Activated CD4-positive, CD25-positive, alpha-beta regulatory T cell treated with anti-CD3 and anti-CD28 coated beads, Interleukin-2, amount 50 U/mL, for 16 hours (primary cell): Measurements from ENCODE around the gene SNF8.
"Not testable (repeated sequence)": the region's sequence is repeated elsewhere in the genome, so short reads cannot be mapped to it uniquely, and the experiment has no call there.

Experiments used
- DNase-seq: peaks from one replicate; pipeline ENCODE4 v3.0.0-alpha.2; 2020; ENCODE audit warnings: low read depth, low spot score

Gene SNF8, protein sequence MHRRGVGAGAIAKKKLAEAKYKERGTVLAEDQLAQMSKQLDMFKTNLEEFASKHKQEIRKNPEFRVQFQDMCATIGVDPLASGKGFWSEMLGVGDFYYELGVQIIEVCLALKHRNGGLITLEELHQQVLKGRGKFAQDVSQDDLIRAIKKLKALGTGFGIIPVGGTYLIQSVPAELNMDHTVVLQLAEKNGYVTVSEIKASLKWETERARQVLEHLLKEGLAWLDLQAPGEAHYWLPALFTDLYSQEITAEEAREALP

GRCh38 chr17:48944515-48945260 is at the start of gene SNF8:
Gene SNF8 (minus strand): TSS chr17:48944842. CDS start chr17:48944734, 108 bp downstream.
- DNase-seq = peak; percentile 91

DNA sequence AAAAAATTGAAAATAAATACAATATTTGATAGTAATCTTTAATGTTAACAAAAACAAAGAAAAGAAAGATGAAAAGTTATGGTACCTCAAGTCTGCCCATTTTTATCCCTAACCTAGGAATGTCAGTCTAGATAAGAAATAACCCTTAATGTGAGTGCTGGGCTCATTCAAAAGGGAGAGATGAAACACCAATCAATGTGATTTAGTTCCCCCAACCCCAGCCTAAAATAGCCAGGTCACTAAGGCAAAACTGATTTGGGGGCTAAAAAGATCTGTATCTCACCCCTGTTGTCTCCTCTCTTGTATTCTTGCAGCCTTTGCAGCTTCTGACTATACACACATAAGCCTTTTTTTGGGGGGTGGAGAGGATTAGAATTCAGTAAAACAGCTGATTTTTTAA is 49.3 kb upstream of the SNF8 start:
- DNase-seq = no peak

DNA sequence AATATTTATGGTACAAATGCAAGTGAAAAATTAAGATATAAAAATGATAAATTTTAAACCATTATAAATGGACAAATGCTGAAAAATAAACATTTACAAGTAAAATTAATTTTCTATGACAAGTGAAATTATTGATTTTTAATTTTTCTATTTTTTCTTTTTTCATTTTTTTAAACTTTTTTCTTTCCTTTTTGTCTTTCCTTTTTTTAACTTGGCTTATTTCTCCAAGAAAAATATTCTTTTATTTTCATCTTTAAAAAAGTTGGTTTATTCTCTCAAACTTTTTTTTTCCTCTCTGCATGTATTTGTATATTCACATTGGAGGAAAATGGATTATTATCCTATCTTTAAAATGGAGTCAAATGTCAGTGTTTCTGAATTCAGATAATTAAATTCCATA is 48.7 kb upstream of the SNF8 start:
- no peak for DNase-seq

GRCh38 chr17:48992444-48992843 is 47.8 kb upstream of the SNF8 start:
- DNase-seq = no peak

DNA sequence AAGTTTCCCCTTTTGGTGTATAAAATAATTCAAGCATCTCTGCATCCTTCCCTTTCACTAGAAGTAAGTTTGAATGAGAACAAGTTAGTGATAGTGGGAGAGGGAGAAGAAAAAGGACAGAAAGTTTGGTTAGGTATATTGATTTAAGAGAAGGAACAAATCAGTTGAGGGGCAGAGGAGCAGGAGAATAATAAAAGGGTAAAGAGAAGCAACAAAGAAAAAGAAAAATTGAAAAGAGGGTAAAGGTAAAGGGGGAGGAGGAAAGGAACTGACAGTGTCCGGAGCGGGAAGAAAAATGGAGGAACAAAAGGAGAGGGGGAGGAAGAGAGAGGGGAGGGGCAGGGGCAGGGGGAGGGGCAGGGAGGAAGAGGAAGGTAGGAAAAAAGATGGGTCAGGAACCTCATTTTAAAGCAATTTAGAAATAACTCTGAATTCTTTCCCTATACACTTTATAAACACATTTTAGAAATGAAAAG is 46.3 kb upstream of the SNF8 start:
- DNase-seq = no peak

DNA sequence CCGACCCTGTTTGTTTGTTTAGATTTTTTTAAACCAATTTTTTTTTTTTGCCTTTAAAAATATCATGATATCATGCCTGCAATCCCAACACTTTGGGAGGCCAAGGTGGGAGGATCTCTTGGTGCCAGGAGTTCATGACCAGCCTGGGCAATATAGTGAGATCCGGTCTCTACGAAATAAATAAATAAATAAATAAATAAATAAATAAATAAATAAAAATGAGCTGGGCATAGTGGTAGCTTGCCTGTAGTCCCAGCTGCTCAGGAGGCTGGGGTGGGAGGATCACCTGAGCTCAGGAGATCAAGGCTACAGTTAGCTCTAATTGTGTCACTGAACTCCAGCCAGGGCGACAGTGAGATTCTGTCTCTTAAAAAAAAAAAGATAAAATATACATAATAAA is 44.5 kb upstream of the SNF8 start:
- no peak for DNase-seq

GRCh38 chr17:48985436-48986245 is 41.0 kb upstream of the SNF8 start:
- no peak for DNase-seq

DNA sequence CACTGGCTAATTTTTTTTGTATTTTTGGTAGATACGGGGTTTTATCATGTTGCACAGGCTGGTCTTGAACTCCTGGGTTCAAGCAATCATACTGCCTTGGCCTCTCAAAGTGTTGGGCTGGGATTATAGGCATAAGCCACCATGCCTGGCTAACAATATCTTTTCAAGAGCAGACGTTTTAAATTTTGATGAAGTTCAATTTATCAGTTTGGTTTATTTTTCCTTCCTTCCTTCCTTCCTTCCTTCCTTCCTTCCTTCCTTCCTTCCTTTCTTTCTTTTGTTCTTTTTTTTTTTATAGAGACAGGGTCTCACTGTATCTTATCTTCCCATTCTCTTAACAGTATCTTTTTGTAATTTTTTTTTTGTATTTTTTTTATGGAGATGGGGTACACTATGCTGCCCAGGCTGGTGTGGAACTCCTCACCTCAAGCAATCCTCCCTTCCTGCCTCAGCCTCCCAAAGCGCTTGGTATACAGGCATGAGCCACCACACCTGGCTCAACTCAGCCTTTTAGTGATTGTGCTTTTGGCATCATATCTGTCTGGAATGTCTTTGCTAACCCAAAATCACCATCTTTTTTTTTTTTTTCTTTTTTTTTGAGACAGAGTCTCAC is 37.4 kb upstream of the SNF8 start:
- DNase-seq = no peak

DNA sequence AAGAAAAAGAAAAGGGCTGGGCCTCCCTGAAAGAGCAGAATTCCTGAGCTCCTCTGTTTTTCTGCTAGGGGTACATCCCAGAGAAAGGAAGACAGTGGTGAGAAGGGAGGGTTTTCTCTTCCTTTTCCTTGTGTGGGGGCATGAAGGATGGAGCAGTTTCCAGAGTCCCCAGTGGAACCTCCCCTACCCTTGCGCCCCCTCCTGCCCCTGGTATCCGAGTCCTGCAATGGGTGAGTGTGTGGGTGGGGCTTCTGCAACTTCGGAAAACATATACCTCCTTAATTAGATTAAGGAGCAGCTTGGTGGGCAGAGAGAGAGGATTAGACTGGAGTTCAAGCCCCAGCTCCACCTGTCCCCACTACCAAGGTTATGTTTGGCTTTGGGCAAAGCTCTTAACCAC is 29.2 kb upstream of the SNF8 start:
- no peak for DNase-seq

DNA sequence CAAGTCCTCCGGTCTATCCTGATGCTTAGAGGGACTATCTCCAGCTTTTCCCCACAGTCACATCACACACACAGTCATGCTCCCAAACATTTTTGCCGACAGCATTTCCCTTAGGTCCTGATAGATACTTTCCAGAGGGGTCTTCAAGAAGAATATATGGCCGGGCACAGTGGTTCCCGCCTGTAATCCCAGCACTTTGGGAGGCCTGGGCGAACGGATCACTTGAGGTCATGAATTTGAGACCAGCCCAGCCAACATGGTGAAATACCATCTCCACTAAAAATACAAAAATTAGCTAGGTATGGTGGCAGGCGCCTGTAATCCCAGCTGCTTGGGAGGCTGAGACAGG is 28.1 kb upstream of the SNF8 start:
- DNase-seq = no peak

- no peak for DNase-seq
Measured at GRCh38 chr17:48970865-48971687, 26.4 kb upstream of the SNF8 start.

DNA sequence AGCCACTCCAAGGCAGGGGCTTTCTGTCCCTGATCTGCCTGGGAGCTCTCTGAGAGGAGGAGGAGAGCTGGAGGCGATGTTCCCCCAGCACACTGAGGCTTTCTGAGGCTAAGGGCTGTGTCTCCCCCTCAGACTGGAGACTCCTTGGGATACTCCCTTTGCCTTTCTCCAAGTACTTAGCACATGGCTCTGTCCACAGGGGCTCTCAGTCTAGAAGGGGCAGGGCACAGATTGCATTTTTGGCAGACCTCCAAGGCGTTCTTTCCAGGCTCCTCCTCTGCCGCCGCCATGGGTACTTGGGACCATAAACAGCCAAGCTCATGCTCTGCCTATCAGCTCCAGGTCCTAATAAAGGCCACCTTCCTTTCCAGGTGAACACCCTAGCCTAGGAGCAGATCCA is 25.6 kb upstream of the SNF8 start:
- no peak for DNase-seq

- DNase-seq = no peak
Measured at GRCh38 chr17:48961516-48962233, 17.0 kb upstream of the SNF8 start.

DNA sequence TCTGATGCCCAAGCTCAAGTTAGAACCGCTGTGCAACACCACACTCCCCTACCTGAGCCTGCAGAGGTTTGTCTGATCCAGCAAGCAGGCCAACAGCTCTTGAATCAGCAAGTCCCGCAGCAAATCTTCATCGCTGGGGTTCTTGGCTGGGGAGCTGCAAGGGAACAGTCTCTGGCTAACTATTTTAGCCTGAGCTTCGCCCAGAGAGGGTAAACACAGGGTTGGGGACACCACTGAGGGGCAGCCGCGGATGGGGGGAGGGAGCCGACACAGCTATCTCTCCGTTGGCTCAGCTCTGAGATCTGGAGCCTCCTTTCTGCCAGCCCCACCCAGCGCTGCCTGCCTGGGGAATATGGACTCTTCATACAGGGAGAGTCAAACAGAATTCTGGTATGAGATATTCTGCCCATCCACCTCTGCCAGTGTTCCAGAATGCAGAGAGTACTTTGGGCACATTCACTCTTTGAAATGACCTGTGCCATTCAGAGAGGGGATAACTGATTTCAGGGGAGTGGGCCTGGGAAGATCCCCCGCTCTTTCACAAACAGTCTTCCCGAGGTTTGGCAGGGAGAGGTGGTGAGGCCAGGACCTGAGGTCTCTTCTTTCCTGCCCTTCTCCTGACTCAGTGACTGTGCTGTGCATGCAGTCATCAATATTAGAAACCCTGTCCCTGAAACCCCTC is 16.3 kb upstream of the SNF8 start:
- no peak for DNase-seq

- DNase-seq = no peak
Measured at GRCh38 chr17:48954300-48954755, 9.7 kb upstream of the SNF8 start.

DNA sequence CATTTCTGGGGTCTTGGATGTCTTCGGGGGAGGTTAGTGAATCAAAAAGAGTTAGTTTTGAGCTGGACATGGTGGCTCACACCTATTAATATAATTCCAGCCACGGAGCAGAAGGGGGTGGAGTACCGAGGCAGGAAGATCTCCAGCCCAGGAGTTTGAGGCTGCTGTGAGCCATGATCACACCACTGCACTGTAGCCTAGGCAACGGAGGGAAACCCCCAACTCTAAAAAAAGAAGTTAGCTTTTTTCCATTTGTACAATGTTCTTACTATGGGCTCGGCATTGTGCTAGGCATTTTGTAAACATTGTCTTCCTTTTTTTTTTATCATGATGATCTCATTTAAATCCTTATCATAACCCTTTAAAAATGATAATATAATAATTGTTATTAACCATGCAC is 8.3 kb upstream of the SNF8 start:
- no peak for DNase-seq

GRCh38 chr17:48951572-48951971 is 6.9 kb upstream of the SNF8 start:
- DNase-seq = no peak

- not testable (repeated sequence) for DNase-seq
Measured at GRCh38 chr17:48945261-48945651, 614 bp upstream of the SNF8 start.

- no peak for DNase-seq
Measured at GRCh38 chr17:48933035-48933434, 11.6 kb downstream of the SNF8 start.

DNA sequence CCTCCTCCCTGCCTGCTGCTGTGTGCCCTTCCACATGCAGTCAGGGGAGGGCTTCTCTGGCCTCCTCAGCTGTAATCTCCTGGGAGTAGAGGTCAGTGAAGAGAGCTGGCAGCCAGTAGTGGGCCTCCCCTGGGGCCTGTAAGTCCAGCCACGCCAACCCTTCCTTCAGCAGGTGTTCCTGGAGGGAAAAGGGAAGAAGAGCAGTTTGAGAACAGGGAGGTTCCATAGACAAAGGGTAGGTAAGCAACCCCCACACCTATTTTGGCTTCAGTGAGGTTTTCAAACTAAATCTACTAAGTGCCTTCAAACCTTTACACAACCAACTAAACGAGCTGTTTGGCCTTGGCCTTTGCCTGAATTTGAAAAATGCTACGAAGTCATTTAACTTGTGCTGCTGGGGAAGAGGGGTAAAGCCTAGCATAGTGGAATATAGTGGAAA is 14.2 kb downstream of the SNF8 start:
- DNase-seq = no peak
